ENCODE measurements around the gene LENG1.
A peak's percentile ranks its signal among the peaks of the same experiment; 100 is the strongest.
"Not testable (repeated sequence)": the region's sequence is repeated elsewhere in the genome, so short reads cannot be mapped to it uniquely, and the experiment has no call there.

LENG1 gene

GRCh38 chr19:54199401-54199800 lies 39.9 kb upstream of the LENG1 start:
- in situ Hi-C loops (cut with HindIII; ENCODE audit: low pct_ligation_motif_present, low sequenced_read_pairs): no loop called here
- no peaks in the 10 kb centered on the region for H3K27me3 ChIP-seq (replicated peaks)

GRCh38 chr19:54197121-54197520 lies 37.6 kb upstream of the LENG1 start:
- Histone ChIP-seq H3K4me3 (ENCODE audit: low read depth, low read length) (no peak overlapping the region), H3K27me3 (replicated peaks) (no peaks in the 10 kb centered on the region), H3K27ac (no peak overlapping the region), H3K36me3 (replicated peaks) (peaks cover 11% of the 10 kb centered on the region)
- in situ Hi-C loops (cut with HindIII; ENCODE audit: low pct_ligation_motif_present, low sequenced_read_pairs): no loop called here
- no peak for TF ChIP-seq CTCF (IDR thresholded peaks at IDR 0.05; ENCODE audit: low read depth, low read length, missing control alignments)
- DNase-seq: no peak

More at GRCh38 chr19:54199401-54199800, 39.9 kb upstream of the LENG1 start:
- peaks cover 34% of the 10 kb centered on the region for H3K36me3 ChIP-seq (replicated peaks)
- no peak overlapping the region for H3K4me3 ChIP-seq (ENCODE audit: low read depth, low read length)
- no peak overlapping the region for H3K27ac ChIP-seq
- no peak for DNase-seq
- TF ChIP-seq CTCF (IDR thresholded peaks at IDR 0.05; ENCODE audit: low read depth, low read length, missing control alignments): no peak

GRCh38 chr19:54196536-54196935 lies 37.0 kb upstream of the LENG1 start:
- no peak for TF ChIP-seq CTCF (IDR thresholded peaks at IDR 0.05; ENCODE audit: low read depth, low read length, missing control alignments)
- in situ Hi-C loops (cut with HindIII; ENCODE audit: low pct_ligation_motif_present, low sequenced_read_pairs): no loop called here
- no peak for DNase-seq
- H3K27ac ChIP-seq: no peak overlapping the region
- peaks cover 5% of the 10 kb centered on the region for H3K36me3 ChIP-seq (replicated peaks)
- no peaks in the 10 kb centered on the region for H3K27me3 ChIP-seq (replicated peaks)
- no peak overlapping the region for H3K4me3 ChIP-seq (ENCODE audit: low read depth, low read length)

- H3K4me3 ChIP-seq (ENCODE audit: low read depth, low read length); in situ Hi-C loops (cut with HindIII; ENCODE audit: low pct_ligation_motif_present, low sequenced_read_pairs); H3K27me3 ChIP-seq (replicated peaks); DNase-seq; H3K27ac ChIP-seq; H3K36me3 ChIP-seq (replicated peaks): not testable (repeated sequence)
Measured at GRCh38 chr19:54194463-54194862, 34.9 kb upstream of the LENG1 start.

- H3K27ac ChIP-seq: no peak overlapping the region
- in situ Hi-C loops (cut with HindIII; ENCODE audit: low pct_ligation_motif_present, low sequenced_read_pairs): no loop called here
- DNase-seq: no peak
- H3K4me3 ChIP-seq (ENCODE audit: low read depth, low read length): no peak overlapping the region
- H3K36me3 ChIP-seq (replicated peaks): no peaks in the 10 kb centered on the region
- no peaks in the 10 kb centered on the region for H3K27me3 ChIP-seq (replicated peaks)
- no peak for TF ChIP-seq CTCF (IDR thresholded peaks at IDR 0.05; ENCODE audit: low read depth, low read length, missing control alignments)
Measured at GRCh38 chr19:54193011-54193410, 33.5 kb upstream of the LENG1 start.

- Histone ChIP-seq H3K27me3 (replicated peaks) (no peaks in the 10 kb centered on the region), H3K27ac (peak overlapping the region; percentile 98), H3K4me3 (ENCODE audit: low read depth, low read length) (peak overlapping the region; percentile 82), H3K36me3 (replicated peaks) (no peaks in the 10 kb centered on the region)
- no peak for DNase-seq
- in situ Hi-C loops (cut with HindIII; ENCODE audit: low pct_ligation_motif_present, low sequenced_read_pairs): no loop called here
- no peak for TF ChIP-seq CTCF (IDR thresholded peaks at IDR 0.05; ENCODE audit: low read depth, low read length, missing control alignments)
Measured at GRCh38 chr19:54191811-54192453, 32.4 kb upstream of the LENG1 start.
